Glutamatergic neuron (in vitro differentiated cells): Measurements from ENCODE around the gene HIP1R. TPM values are rescaled to one million over a fixed set of nuclear protein-coding genes. Genes with fewer than 3 reads are reported as not detected.

Experiments used
- DNase-seq: peaks from one replicate; pipeline ENCODE4 v3.0.0; 2022
- H3K27ac Mint-ChIP-seq: one replicate; pipeline ENCODE4 v1.8.0; 2020; ENCODE audit warnings: mild to moderate bottlenecking, mixed read lengths, inconsistent platforms; ENCODE audit not compliant: unreplicated experiment
- H3K27me3 Mint-ChIP-seq: one replicate; pipeline ENCODE4 v1.8.0; 2020; ENCODE audit warnings: mild to moderate bottlenecking, moderate library complexity, mixed read lengths, inconsistent platforms; ENCODE audit not compliant: unreplicated experiment
- H3K36me3 Mint-ChIP-seq: one replicate; pipeline ENCODE4 v1.8.0; 2020; ENCODE audit warnings: mild to moderate bottlenecking, mixed read lengths, inconsistent platforms; ENCODE audit not compliant: unreplicated experiment
- H3K4me1 Mint-ChIP-seq: one replicate; pipeline ENCODE4 v1.8.0; 2020; ENCODE audit warnings: mild to moderate bottlenecking, low read depth, mixed read lengths, inconsistent platforms; ENCODE audit not compliant: unreplicated experiment
- H3K4me3 Mint-ChIP-seq: one replicate; pipeline ENCODE4 v1.8.0; 2020; ENCODE audit warnings: mild to moderate bottlenecking, mixed read lengths, inconsistent platforms; ENCODE audit not compliant: unreplicated experiment
- H3K9me3 Mint-ChIP-seq: one replicate; pipeline ENCODE4 v1.8.0; 2020; ENCODE audit warnings: mild to moderate bottlenecking, moderate library complexity, mixed read lengths, inconsistent platforms; ENCODE audit not compliant: unreplicated experiment
- total RNA-seq: library from RNA; stranded (reverse); fragmentation: NEBNext Ultra II Directional; extraction: Animal tissue kit (Norgen Biotek cat#: 25700); gene quantifications from one replicate; pipeline ENCODE4 v1.2.1, GENCODE V29; 2021; ENCODE audit not compliant: unreplicated experiment
- TF ChIP-seq, protein P1 (sequence below): fragments of 200-600 bp; sonication (generic); IDR thresholded peaks from one replicate; pipeline ENCODE4 v1.5.0; 2021; ENCODE audit not compliant: partially characterized antibody, unreplicated experiment

HIP1R gene
- total RNA-seq, 1 donor from 2014 or later = 19.3 TPM

GRCh38 chr12:122820838-122821271, 14.4 kb upstream of the HIP1R start:
- Mint-ChIP-seq H3K27ac (no peak overlapping the region), H3K27me3 (peaks cover 4% of the 10 kb centered on the region)

DNA sequence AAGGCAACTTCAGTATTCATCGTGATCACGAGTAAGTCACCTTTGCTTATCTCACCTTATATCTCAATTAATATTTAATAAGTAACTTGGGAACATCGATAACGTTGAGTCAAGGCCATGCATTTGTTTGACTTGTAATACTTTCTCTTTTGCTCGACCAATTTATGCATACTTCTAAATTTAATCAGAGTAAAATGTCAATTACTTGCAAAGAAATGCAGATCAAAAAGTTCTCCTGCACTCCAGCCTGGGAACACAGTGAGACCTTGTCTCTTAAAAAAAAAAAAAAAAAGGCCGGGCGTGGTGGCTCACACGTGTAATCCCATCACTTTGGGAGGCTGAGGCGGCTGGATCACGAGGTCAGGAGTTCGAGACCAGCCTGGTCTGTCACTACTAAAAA, 11.8 kb upstream of the HIP1R start:
- peaks cover 1% of the 10 kb centered on the region for H3K9me3 Mint-ChIP-seq
- H3K27me3 Mint-ChIP-seq = peaks cover 7% of the 10 kb centered on the region
- H3K36me3 Mint-ChIP-seq = no peaks in the 10 kb centered on the region
- TF ChIP-seq, protein P1, sequence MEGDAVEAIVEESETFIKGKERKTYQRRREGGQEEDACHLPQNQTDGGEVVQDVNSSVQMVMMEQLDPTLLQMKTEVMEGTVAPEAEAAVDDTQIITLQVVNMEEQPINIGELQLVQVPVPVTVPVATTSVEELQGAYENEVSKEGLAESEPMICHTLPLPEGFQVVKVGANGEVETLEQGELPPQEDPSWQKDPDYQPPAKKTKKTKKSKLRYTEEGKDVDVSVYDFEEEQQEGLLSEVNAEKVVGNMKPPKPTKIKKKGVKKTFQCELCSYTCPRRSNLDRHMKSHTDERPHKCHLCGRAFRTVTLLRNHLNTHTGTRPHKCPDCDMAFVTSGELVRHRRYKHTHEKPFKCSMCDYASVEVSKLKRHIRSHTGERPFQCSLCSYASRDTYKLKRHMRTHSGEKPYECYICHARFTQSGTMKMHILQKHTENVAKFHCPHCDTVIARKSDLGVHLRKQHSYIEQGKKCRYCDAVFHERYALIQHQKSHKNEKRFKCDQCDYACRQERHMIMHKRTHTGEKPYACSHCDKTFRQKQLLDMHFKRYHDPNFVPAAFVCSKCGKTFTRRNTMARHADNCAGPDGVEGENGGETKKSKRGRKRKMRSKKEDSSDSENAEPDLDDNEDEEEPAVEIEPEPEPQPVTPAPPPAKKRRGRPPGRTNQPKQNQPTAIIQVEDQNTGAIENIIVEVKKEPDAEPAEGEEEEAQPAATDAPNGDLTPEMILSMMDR = no peak
- no peak overlapping the region for H3K4me3 Mint-ChIP-seq
- no peak for DNase-seq
- H3K27ac Mint-ChIP-seq = no peak overlapping the region
- no peaks in the 10 kb centered on the region for H3K4me1 Mint-ChIP-seq

More at GRCh38 chr12:122820838-122821271, 14.4 kb upstream of the HIP1R start:
- no peak for DNase-seq
- no peaks in the 10 kb centered on the region for H3K4me1 Mint-ChIP-seq
- no peak overlapping the region for H3K4me3 Mint-ChIP-seq
- TF ChIP-seq, protein P1 = no peak
- peaks cover 1% of the 10 kb centered on the region for H3K36me3 Mint-ChIP-seq
- peaks cover 1% of the 10 kb centered on the region for H3K9me3 Mint-ChIP-seq

DNA sequence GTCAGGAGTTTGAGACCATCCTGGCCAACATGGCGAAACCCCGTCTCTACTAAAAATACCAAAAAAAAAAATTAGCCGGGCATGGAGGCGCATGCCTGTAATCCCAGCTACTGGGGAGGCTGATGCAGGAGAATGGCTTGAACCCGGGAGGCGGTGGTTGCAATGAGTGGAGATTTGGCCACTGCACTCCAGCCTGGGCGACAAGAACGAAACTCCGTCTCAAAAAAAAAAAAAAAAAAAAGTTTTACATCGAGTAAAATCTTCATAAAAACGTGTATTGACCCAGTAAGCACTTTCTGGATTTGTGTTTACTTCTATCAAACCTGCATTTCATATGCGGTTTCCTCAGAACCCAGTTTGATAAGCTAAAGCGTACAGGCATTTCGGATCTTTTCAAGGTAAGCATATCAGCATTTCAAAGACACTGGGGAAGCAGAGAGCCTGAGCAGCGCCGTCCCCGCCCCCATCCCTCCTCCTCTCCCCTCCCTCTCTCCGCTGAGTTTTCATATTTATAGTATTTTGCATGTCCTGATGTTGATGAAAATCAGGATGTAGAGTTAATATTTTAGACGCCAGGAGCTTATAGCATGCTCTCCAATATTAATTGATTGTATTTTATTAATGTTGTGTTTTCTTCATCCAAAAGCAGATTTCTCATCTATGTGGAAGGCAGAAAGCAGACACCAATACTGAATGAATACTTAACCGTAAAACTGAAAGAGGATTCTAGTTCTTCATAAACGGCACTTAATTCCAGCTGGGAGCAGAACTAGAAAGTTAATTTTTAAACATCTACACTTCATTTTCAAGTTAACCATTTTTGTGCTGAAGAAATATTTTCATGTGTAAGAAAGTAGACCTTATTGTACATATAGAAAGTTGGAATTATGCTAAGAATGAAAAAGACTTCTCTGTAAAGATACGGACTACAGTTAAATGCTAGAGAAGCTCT, 9.2 kb upstream of the HIP1R start:
- Mint-ChIP-seq H3K27ac (no peak overlapping the region), H3K27me3 (peaks cover 5% of the 10 kb centered on the region), H3K36me3 (no peaks in the 10 kb centered on the region), H3K4me3 (no peak overlapping the region), H3K9me3 (peaks cover 1% of the 10 kb centered on the region), H3K4me1 (no peaks in the 10 kb centered on the region)
- DNase-seq = no peak
- TF ChIP-seq, protein P1 = no peak

DNA sequence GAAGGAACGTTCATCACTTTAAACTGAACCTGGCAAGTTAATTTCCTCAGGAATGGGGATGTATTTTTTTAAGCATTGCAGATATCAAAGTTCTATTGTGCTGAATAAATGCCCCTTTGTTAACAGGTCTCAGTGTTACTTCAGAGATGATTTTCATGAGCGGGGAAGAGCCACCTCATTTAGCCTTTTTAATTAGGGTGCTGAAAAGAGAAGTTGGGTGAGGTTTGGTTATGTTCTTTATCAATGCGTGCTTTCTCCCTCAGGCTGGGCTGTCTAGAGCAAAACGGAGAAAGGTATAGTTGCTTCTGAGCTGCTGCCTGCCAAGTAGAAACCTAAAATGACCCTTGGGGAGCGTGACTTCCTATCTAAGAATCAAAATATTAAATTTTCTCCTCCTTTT, 8.0 kb upstream of the HIP1R start:
- no peaks in the 10 kb centered on the region for H3K4me1 Mint-ChIP-seq
- peaks cover 1% of the 10 kb centered on the region for H3K9me3 Mint-ChIP-seq
- TF ChIP-seq, protein P1 = no peak
- H3K4me3 Mint-ChIP-seq = no peak overlapping the region
- no peak overlapping the region for H3K27ac Mint-ChIP-seq
- peaks cover 5% of the 10 kb centered on the region for H3K27me3 Mint-ChIP-seq
- H3K36me3 Mint-ChIP-seq = no peaks in the 10 kb centered on the region
- no peak for DNase-seq

DNA sequence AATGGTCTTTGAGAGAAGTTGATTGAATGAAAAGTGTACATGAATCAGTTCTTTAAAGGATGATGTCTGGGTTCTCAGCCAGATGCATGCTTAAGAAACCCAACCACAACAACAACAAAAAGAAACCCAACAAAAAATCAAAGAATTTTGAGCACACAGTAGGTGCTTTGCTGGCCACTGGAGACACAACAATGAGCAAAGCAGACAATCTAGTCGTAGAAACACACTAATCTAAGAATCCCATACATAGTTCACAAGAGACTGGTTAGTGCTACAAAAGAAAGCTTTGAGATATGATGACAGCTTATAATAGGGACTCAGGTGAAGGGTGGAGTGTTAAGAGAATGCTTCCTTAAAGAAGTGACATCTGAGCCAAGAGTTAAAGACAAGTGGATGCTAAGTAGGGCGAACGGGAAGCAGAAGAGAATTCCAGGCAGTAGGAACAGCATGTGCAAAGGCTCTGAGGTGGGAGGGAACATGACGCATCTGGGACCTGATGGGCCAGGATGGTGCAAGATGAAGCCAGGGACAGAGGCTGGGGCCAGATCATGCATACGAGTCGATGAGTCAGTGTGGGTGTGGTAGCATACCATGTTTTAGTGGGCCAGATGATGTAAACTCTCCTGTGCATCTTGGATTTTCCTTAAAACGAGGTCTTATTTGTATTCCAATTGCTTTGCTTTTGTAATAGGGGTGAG, 4.6 kb upstream of the HIP1R start:
- Mint-ChIP-seq H3K4me1 (peaks cover 3% of the 10 kb centered on the region), H3K9me3 (peaks cover 5% of the 10 kb centered on the region), H3K4me3 (no peak overlapping the region), H3K27me3 (peaks cover 16% of the 10 kb centered on the region), H3K36me3 (no peaks in the 10 kb centered on the region), H3K27ac (no peak overlapping the region)
- TF ChIP-seq, protein P1 = no peak
- no peak for DNase-seq
